ENCODE data around the gene P3R3URF. TPM values are rescaled to one million over a fixed set of nuclear protein-coding genes. Genes with fewer than 3 reads are reported as not detected.

Gene P3R3URF
- total RNA-seq, 1 donor from 2014 or later: not detected

DNA sequence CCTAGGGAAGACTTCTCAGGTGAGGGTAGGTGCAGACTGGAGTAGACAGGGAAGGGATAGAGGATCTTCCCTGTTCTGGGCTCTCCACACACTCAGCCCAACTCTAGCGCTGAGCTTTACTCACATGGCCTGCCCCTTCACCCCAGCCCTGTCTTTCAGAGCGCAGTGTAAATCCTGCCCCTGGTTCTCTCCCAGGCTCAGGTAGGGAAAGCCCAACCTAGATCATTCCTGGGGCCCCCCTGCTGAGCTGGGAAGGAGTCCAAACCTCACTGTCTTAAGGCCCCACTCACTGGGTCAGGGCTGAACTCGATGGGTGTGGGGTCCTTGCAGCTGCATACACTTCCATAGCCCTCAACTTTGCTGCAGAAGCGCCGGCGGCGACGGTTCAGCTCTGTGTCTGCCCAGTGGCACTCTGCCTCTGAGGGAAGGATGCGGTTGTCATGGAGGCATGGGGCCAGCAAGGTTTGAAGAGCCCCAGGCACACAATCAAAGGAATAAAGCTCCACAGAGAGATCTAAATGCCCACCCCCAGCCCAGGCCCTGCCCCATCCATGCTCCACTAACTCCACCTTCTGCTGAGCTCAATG lies 17.8 kb upstream of the P3R3URF start:
- no peaks in the 10 kb centered on the region for H3K4me1 Mint-ChIP-seq (ENCODE audit: unreplicated experiment)
- no peaks in the 10 kb centered on the region for H3K9me3 Mint-ChIP-seq
- DNase-seq (ENCODE audit: extremely low spot score, unreplicated experiment): no peak
- no peaks in the 10 kb centered on the region for H3K27me3 Mint-ChIP-seq
- no peak overlapping the region for H3K27ac Mint-ChIP-seq
- H3K36me3 Mint-ChIP-seq: peaks cover 12% of the 10 kb centered on the region
- H3K4me3 Mint-ChIP-seq: no peak overlapping the region
- TF ChIP-seq, protein P1, sequence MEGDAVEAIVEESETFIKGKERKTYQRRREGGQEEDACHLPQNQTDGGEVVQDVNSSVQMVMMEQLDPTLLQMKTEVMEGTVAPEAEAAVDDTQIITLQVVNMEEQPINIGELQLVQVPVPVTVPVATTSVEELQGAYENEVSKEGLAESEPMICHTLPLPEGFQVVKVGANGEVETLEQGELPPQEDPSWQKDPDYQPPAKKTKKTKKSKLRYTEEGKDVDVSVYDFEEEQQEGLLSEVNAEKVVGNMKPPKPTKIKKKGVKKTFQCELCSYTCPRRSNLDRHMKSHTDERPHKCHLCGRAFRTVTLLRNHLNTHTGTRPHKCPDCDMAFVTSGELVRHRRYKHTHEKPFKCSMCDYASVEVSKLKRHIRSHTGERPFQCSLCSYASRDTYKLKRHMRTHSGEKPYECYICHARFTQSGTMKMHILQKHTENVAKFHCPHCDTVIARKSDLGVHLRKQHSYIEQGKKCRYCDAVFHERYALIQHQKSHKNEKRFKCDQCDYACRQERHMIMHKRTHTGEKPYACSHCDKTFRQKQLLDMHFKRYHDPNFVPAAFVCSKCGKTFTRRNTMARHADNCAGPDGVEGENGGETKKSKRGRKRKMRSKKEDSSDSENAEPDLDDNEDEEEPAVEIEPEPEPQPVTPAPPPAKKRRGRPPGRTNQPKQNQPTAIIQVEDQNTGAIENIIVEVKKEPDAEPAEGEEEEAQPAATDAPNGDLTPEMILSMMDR (conservative IDR thresholded peaks at IDR 0.05): no peak

DNA sequence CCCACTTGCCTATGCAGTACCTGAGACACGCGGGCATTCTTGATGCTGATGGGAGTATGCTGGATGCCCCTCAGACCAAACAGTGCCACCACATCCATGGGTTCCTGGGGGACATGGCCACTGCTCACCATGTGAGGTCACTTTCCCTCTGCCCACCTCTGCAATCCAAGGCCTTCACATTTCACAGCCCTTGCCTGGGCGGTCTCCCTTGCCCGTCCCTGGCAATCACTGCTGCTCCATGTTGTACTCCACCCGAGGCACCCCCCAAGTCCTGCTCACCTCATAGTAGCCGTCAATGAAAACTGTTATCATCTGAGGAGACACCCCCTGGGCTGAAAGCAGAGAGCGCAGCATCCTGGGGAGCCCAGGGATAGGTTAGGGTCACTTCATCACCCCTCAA lies 17.0 kb upstream of the P3R3URF start:
- Mint-ChIP-seq H3K27me3 (no peaks in the 10 kb centered on the region), H3K27ac (no peak overlapping the region), H3K4me3 (no peak overlapping the region), H3K4me1 (ENCODE audit: unreplicated experiment) (peaks cover under 1% of the 10 kb centered on the region), H3K36me3 (peaks cover 13% of the 10 kb centered on the region), H3K9me3 (no peaks in the 10 kb centered on the region)
- DNase-seq (ENCODE audit: extremely low spot score, unreplicated experiment): no peak
- TF ChIP-seq, protein P1 (conservative IDR thresholded peaks at IDR 0.05): no peak

DNA sequence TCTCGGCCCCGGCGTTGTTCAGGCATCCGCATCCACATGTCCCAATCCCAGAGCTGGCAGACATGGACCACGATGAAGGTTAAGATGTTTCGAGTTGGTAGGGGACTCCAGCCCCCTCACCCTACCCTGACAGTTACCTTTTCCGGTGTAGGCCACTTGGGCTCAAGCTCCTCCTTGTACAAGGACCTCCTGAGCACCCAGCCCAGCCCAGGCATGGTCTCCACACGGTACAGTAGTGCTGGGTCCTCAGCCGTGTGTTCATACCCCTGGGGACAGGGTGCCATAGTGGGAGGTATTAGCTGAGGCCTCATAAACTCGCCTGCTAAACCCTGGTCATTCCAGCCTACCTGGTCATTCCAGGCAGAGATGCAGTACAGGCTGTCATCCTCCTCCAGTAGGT lies 15.9 kb upstream of the P3R3URF start:
- Mint-ChIP-seq H3K36me3 (peaks cover 21% of the 10 kb centered on the region), H3K9me3 (no peaks in the 10 kb centered on the region), H3K4me1 (ENCODE audit: unreplicated experiment) (peaks cover 5% of the 10 kb centered on the region), H3K27me3 (no peaks in the 10 kb centered on the region), H3K27ac (no peak overlapping the region), H3K4me3 (no peak overlapping the region)
- no peak for DNase-seq (ENCODE audit: extremely low spot score, unreplicated experiment)
- TF ChIP-seq, protein P1 (conservative IDR thresholded peaks at IDR 0.05): no peak

DNA sequence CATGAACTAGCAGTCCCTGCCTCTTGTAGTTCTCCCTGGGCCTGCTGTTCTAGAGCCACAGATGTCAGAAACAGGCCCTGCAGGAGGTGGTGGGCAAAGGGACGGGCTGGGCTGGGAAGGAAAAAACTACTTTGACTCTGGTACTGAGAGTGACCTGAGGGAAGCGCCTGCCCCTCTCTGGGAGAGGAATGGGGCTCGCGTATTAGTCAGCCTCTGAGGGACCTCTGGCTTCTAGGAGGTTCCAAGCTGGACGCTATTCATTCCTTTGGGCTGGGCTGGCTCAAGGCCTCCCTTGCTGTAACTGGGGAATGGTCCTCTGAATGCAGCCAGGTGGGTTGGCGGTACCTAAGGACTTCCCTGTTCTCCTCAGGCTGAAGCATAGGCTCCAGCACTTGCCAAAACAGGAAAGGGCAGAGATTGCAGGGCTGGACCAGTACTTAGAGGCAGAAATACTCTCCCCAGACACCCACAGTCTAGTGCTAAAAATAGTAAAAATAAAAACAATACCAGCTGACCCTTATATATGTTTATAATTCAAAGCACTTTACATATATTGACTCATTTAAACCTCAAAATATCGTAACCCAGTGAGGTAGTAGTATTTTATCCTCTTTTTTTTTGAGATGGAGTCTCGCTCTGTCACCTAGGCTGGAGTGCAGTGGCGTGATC lies 14.9 kb upstream of the P3R3URF start:
- no peaks in the 10 kb centered on the region for H3K9me3 Mint-ChIP-seq
- H3K27ac Mint-ChIP-seq: no peak overlapping the region
- no peak for DNase-seq (ENCODE audit: extremely low spot score, unreplicated experiment)
- TF ChIP-seq, protein P1 (conservative IDR thresholded peaks at IDR 0.05): no peak
- H3K36me3 Mint-ChIP-seq: peaks cover 21% of the 10 kb centered on the region
- H3K27me3 Mint-ChIP-seq: no peaks in the 10 kb centered on the region
- no peak overlapping the region for H3K4me3 Mint-ChIP-seq
- H3K4me1 Mint-ChIP-seq (ENCODE audit: unreplicated experiment): peaks cover 5% of the 10 kb centered on the region

DNA sequence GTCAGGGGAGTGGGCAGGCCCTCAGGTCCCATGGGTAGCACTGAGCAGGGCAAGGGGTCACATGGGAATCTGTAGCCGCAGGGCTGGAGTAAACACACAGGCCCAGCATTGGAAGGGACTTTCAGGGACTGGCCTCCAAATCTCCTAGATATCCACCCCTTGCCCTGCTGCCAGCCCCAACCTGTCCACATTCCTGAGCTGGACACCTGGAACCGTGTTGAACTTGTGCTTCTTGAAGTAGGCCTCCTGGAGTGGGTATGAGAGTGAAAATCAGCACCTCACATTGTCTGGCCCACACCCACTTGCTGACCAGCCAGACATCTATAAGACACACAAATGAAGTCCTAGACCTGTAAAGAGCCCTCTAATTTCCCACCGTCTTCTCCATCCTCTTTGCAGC lies 14.3 kb upstream of the P3R3URF start:
- Mint-ChIP-seq H3K27ac (no peak overlapping the region), H3K27me3 (no peaks in the 10 kb centered on the region), H3K36me3 (peaks cover 21% of the 10 kb centered on the region), H3K9me3 (no peaks in the 10 kb centered on the region), H3K4me3 (no peak overlapping the region), H3K4me1 (ENCODE audit: unreplicated experiment) (peaks cover 5% of the 10 kb centered on the region)
- no peak for DNase-seq (ENCODE audit: extremely low spot score, unreplicated experiment)
- TF ChIP-seq, protein P1 (conservative IDR thresholded peaks at IDR 0.05): no peak

Measured in type B pancreatic cell (in vitro differentiated cells).